Smooth muscle cell (in vitro differentiated cells): ENCODE results near the gene ADD3. TPM values are rescaled to one million over a fixed set of nuclear protein-coding genes. Genes with fewer than 3 reads are reported as not detected.
A peak's percentile ranks its signal among the peaks of the same experiment; 100 is the strongest.

ENCODE experiments used
- DNase-seq: peaks from one replicate; lab custom pipeline; 2025; ENCODE audit not compliant: unreplicated experiment; lab: John Stamatoyannopoulos, UW
- H2AFZ ChIP-seq: fragments of 200-600 bp; sonication (generic); 2 replicates; pipeline ENCODE4 v1.6.0; 2016; ENCODE audit warnings: antibody characterized with exemption, low read depth, mild to moderate bottlenecking
- H3F3A ChIP-seq: fragments of 200-600 bp; sonication (generic); 2 replicates; pipeline ENCODE4 v1.6.0; 2017; ENCODE audit warnings: antibody characterized with exemption, low read depth
- H3K27ac ChIP-seq: fragments of 200-600 bp; sonication (generic); 2 replicates; pipeline ENCODE4 v1.5.1; 2016; ENCODE audit warnings: low read depth, mild to moderate bottlenecking
- H3K27me3 ChIP-seq: fragments of 200-600 bp; sonication (generic); 2 replicates; pipeline ENCODE4 v1.6.1; 2016; ENCODE audit warnings: low read depth, mild to moderate bottlenecking
- H3K36me3 ChIP-seq: fragments of 200-600 bp; sonication (generic); 2 replicates; pipeline ENCODE4 v1.5.1; 2016; ENCODE audit warnings: low read depth
- H3K4me1 ChIP-seq: fragments of 200-600 bp; sonication (generic); 2 replicates; pipeline ENCODE4 v1.5.1; 2016; ENCODE audit warnings: low read depth
- H3K4me2 ChIP-seq: fragments of 200-600 bp; sonication (generic); 2 replicates; pipeline ENCODE4 v1.6.0; 2016; ENCODE audit warnings: mild to moderate bottlenecking
- H3K4me3 ChIP-seq: fragments of 200-600 bp; sonication (generic); 2 replicates; pipeline ENCODE4 v1.5.1; 2016; ENCODE audit warnings: mild to moderate bottlenecking
- H3K79me2 ChIP-seq: fragments of 200-600 bp; sonication (generic); 2 replicates; pipeline ENCODE4 v1.6.0; 2016; ENCODE audit warnings: low read depth, mild to moderate bottlenecking
- H3K9ac ChIP-seq: fragments of 200-600 bp; sonication (generic); 2 replicates; pipeline ENCODE4 v1.6.0; 2016; ENCODE audit warnings: low read depth
- H3K9me3 ChIP-seq: fragments of 200-600 bp; sonication (generic); replicated peaks from 2 replicates; pipeline ENCODE4 v1.5.1; 2016; ENCODE audit warnings: low read depth
- H4K20me1 ChIP-seq: fragments of 200-600 bp; sonication (generic); 2 replicates; pipeline ENCODE4 v1.6.0; 2016; ENCODE audit warnings: low read depth
- CTCF ChIP-seq: fragments of 200-600 bp; sonication (generic); IDR thresholded peaks from 2 replicates; pipeline ENCODE4 v1.5.1; 2017; ENCODE audit warnings: borderline replicate concordance, mild to moderate bottlenecking, antibody characterized with exemption; ENCODE audit not compliant: insufficient read depth, poor library complexity, severe bottlenecking
- WGBS: methylation state at CpG from one replicate; pipeline ENCODE4 v1.1.7; 2016; ENCODE audit warnings: low lambda C conversion rate; 5-methylcytosine and 5-hydroxymethylcytosine counted together
- polyA plus RNA-seq: library from polyadenylated mRNA; unstranded; fragments of >200 nt; fragmentation: Nextera tagmentation; extraction: Ambion mirVana; gene quantifications from 2 replicates; pipeline ENCODE4 v1.2.1, GENCODE V29; 2016
- total RNA-seq: library from RNA; depleted of rRNA; stranded (reverse); fragments of >200 nt; gene quantifications from 2 replicates; pipeline ENCODE4 v1.2.3, GENCODE V29; 2014

The ADD3 gene
- total and polyA plus RNA-seq, 2 experiments from 2014 or later: 75.0 to 155 TPM

- Histone ChIP-seq H3F3A (peaks cover 10% of the 10 kb centered on the region), H3K79me2 (peaks cover 100% of the 10 kb centered on the region), H3K27me3 (no peaks in the 10 kb centered on the region), H3K4me3 (no peak overlapping the region), H3K27ac (peak overlapping the region; percentile 62), H2AFZ (no peak overlapping the region), H4K20me1 (peaks cover 92% of the 10 kb centered on the region), H3K36me3 (no peaks in the 10 kb centered on the region), H3K9ac (no peak overlapping the region), H3K4me2 (peak overlapping the region; percentile 37), H3K9me3 (no peaks in the 10 kb centered on the region), H3K4me1 (peaks cover 77% of the 10 kb centered on the region)
- DNase-seq: no peak
- TF ChIP-seq CTCF: no peak
- WGBS: 58% methylated on average over 4 of the region's 4 CpGs
Observed at GRCh38 chr10:110013630-110014293, 6.0 kb downstream of the ADD3 start.

- DNase-seq: no peak
- H3K79me2 ChIP-seq: peaks cover 100% of the 10 kb centered on the region
- H3F3A ChIP-seq: peaks cover 10% of the 10 kb centered on the region
- peaks cover 92% of the 10 kb centered on the region for H4K20me1 ChIP-seq
- H3K36me3 ChIP-seq: no peaks in the 10 kb centered on the region
- no peak overlapping the region for H2AFZ ChIP-seq
- no peak for TF ChIP-seq CTCF
- no peaks in the 10 kb centered on the region for H3K27me3 ChIP-seq
- H3K4me1 ChIP-seq: peaks cover 55% of the 10 kb centered on the region
- no peak overlapping the region for H3K4me3 ChIP-seq
- H3K9ac ChIP-seq: peak overlapping the region; percentile 37
- H3K4me2 ChIP-seq: peak overlapping the region; percentile 69
- H3K27ac ChIP-seq: peak overlapping the region; percentile 61
- no peaks in the 10 kb centered on the region for H3K9me3 ChIP-seq
Observed at GRCh38 chr10:110016039-110016438, 8.3 kb downstream of the ADD3 start.

GRCh38 chr10:110017052-110017451 lies 9.3 kb downstream of the ADD3 start:
- Histone ChIP-seq H3K9me3 (no peaks in the 10 kb centered on the region), H3K36me3 (no peaks in the 10 kb centered on the region), H3K27ac (peak overlapping the region; percentile 61), H3K4me1 (peaks cover 45% of the 10 kb centered on the region), H3K4me2 (peak overlapping the region; percentile 69), H4K20me1 (peaks cover 92% of the 10 kb centered on the region), H2AFZ (no peak overlapping the region), H3F3A (peaks cover 17% of the 10 kb centered on the region), H3K27me3 (no peaks in the 10 kb centered on the region), H3K79me2 (peaks cover 100% of the 10 kb centered on the region), H3K9ac (no peak overlapping the region), H3K4me3 (peak overlapping the region; percentile 6)
- TF ChIP-seq CTCF: no peak
- 36% methylated on average over 4 of the region's 4 CpGs for WGBS
- DNase-seq: no peak

GRCh38 chr10:110017907-110018306 lies 10.1 kb downstream of the ADD3 start:
- no peak for TF ChIP-seq CTCF
- Histone ChIP-seq H3K4me1 (peaks cover 43% of the 10 kb centered on the region), H3K4me2 (peak overlapping the region; percentile 69), H3K36me3 (no peaks in the 10 kb centered on the region), H3K9me3 (no peaks in the 10 kb centered on the region), H3K79me2 (peaks cover 100% of the 10 kb centered on the region), H3K27ac (peak overlapping the region; percentile 61), H3K9ac (no peak overlapping the region), H3K4me3 (no peak overlapping the region), H2AFZ (no peak overlapping the region), H4K20me1 (peaks cover 92% of the 10 kb centered on the region), H3F3A (peaks cover 22% of the 10 kb centered on the region), H3K27me3 (no peaks in the 10 kb centered on the region)
- no peak for DNase-seq
- 38% methylated on average over 1 of the region's 1 CpG for WGBS
